ENCODE results near the gene PPL. TPM values are rescaled to one million over a fixed set of nuclear protein-coding genes. Genes with fewer than 3 reads are reported as not detected.

Gene PPL
- total and polyA plus RNA-seq, 2 donors (not counting 3 experiments of a cell fraction or from before 2014, with no cell fraction given), result 0.07 to 0.20 TPM

- H3K9ac ChIP-seq (replicated peaks; ENCODE audit: extremely low read depth, insufficient read depth, low read length), result no peak overlapping the region
- H3K36me3 ChIP-seq (ENCODE audit: control insufficient read depth in 2 of 2, extremely low read depth in 1 of 2, insufficient read depth in 2 of 2, low read length in 2 of 2), result no peaks in the 10 kb centered on the region
- no peaks in the 10 kb centered on the region for H3K4me1 ChIP-seq (ENCODE audit: control insufficient read depth, extremely low read depth, insufficient read depth, low read length)
- no peaks in the 10 kb centered on the region for H3K9me1 ChIP-seq (replicated peaks; ENCODE audit: control insufficient read depth, extremely low read depth, insufficient read depth, low read length)
- H3K4me2 ChIP-seq (ENCODE audit: insufficient read depth, low read length), result no peak overlapping the region
- ChIA-PET CTCF (interaction anchor here (0.7 to 1.1 kb wide), 2 partner anchors 15 to 21 kb away, joined by 3 read pairs; no protein-coding TSS in a partner anchor), POLR2A (no interaction called here)
- FAIRE-seq (no peak), DNase-seq (ENCODE audit: low read depth, low spot score) (no peak)
- no peaks in the 10 kb centered on the region for H3K79me2 ChIP-seq (ENCODE audit: control insufficient read depth, insufficient read depth, low read length)
- no peaks in the 10 kb centered on the region for H3K27me3 ChIP-seq (ENCODE audit: control insufficient read depth in 2 of 2, insufficient read depth in 2 of 2, low read length in 2 of 2)
- no peaks in the 10 kb centered on the region for H4K20me1 ChIP-seq (replicated peaks; ENCODE audit: control insufficient read depth, extremely low read depth, insufficient read depth, low read length)
- no peak overlapping the region for H3K27ac ChIP-seq (ENCODE audit: insufficient read depth, low read depth, low read length)
- intact Hi-C loops (cut with micrococcal nuclease), result no loop called here
- H2AFZ ChIP-seq (ENCODE audit: low read depth, low read length), result no peak overlapping the region
- no peak for TF ChIP-seq POLR2A (IDR thresholded peaks at IDR 0.05; ENCODE audit: low read depth, low read length)
- no peak for TF ChIP-seq MYC (IDR thresholded peaks at IDR 0.05; ENCODE audit: low read depth, low read length)
- TF ChIP-seq EZH2 (IDR thresholded peaks at IDR 0.05; ENCODE audit: borderline replicate concordance, low read depth, low read length, severe bottlenecking), result no peak
- peaks cover 2% of the 10 kb centered on the region for H3K9me3 ChIP-seq (replicated peaks; ENCODE audit: control insufficient read depth, insufficient read depth, low read length)
- BruUV-seq (replicated peaks), result no TSS peak
- dilution Hi-C loops (cut with MboI; ENCODE audit: extremely low pct_ligation_motif_present, low sequenced_read_pairs), result no loop called here
- no peak overlapping the region for H3K4me3 ChIP-seq (replicated peaks in 1 of 3; ENCODE audit: insufficient read depth in 1 of 3, low read depth in 1 of 3, low read length in 3 of 3)
Observed at GRCh38 chr16:4928227-4928626, 8.7 kb downstream of the PPL start.

- no peak overlapping the region for H3K4me3 ChIP-seq (replicated peaks in 1 of 3; ENCODE audit: insufficient read depth in 1 of 3, low read depth in 1 of 3, low read length in 3 of 3)
- DNase-seq (ENCODE audit: low read depth, low spot score) (no peak), FAIRE-seq (no peak)
- H3K36me3 ChIP-seq (ENCODE audit: control insufficient read depth in 2 of 2, extremely low read depth in 1 of 2, insufficient read depth in 2 of 2, low read length in 2 of 2), result no peaks in the 10 kb centered on the region
- no peak overlapping the region for H3K4me2 ChIP-seq (ENCODE audit: insufficient read depth, low read length)
- no TSS peak for BruUV-seq (replicated peaks)
- no peak for TF ChIP-seq JUN (IDR thresholded peaks at IDR 0.05; ENCODE audit: borderline replicate concordance, insufficient read depth, insufficient read length, low read depth)
- H3K79me2 ChIP-seq (ENCODE audit: control insufficient read depth, insufficient read depth, low read length), result no peaks in the 10 kb centered on the region
- H3K9me3 ChIP-seq (replicated peaks; ENCODE audit: control insufficient read depth, insufficient read depth, low read length), result peaks cover 2% of the 10 kb centered on the region
- no peaks in the 10 kb centered on the region for H3K4me1 ChIP-seq (ENCODE audit: control insufficient read depth, extremely low read depth, insufficient read depth, low read length)
- no peak overlapping the region for H2AFZ ChIP-seq (ENCODE audit: low read depth, low read length)
- no peaks in the 10 kb centered on the region for H3K9me1 ChIP-seq (replicated peaks; ENCODE audit: control insufficient read depth, extremely low read depth, insufficient read depth, low read length)
- intact Hi-C loops (cut with micrococcal nuclease), result no loop called here
- POLR2A ChIA-PET, result no interaction called here
- H3K27me3 ChIP-seq (ENCODE audit: control insufficient read depth in 2 of 2, insufficient read depth in 2 of 2, low read length in 2 of 2), result no peaks in the 10 kb centered on the region
- no peak overlapping the region for H3K27ac ChIP-seq (ENCODE audit: insufficient read depth, low read depth, low read length)
- H4K20me1 ChIP-seq (replicated peaks; ENCODE audit: control insufficient read depth, extremely low read depth, insufficient read depth, low read length), result no peaks in the 10 kb centered on the region
- H3K9ac ChIP-seq (replicated peaks; ENCODE audit: extremely low read depth, insufficient read depth, low read length), result no peak overlapping the region
- dilution Hi-C loops (cut with MboI; ENCODE audit: extremely low pct_ligation_motif_present, low sequenced_read_pairs), result no loop called here
- CTCF ChIA-PET, result interaction anchor here (1.1 kb wide), 1 partner anchor 15 kb away, joined by 3 read pairs; no protein-coding TSS in a partner anchor
Observed at GRCh38 chr16:4927661-4928060, 9.3 kb downstream of the PPL start.
